HG03565 (cell line): Measurements from ENCODE around the gene ZNF182.
"Not testable (repeated sequence)": the region's sequence is repeated elsewhere in the genome, so short reads cannot be mapped to it uniquely, and the experiment has no call there.

ENCODE experiments used
- ATAC-seq: cut with Tn5 transposase; IDR thresholded peaks from one replicate; pipeline ENCODE4 v1.9.1; 2021; ENCODE audit warnings: mild to moderate bottlenecking, moderate library complexity; ENCODE audit not compliant: unreplicated experiment

ZNF182 gene

GRCh38 chrX:48002319-48002718, 1.5 kb downstream of the ZNF182 start:
- no peak for ATAC-seq

- ATAC-seq: no peak
These were observed 2.5 kb downstream of the ZNF182 start for GRCh38 chrX:48001260-48001659.

GRCh38 chrX:47992669-47993068, 11.1 kb downstream of the ZNF182 start:
- no peak for ATAC-seq

GRCh38 chrX:47992095-47992380, 11.8 kb downstream of the ZNF182 start:
- no peak for ATAC-seq

GRCh38 chrX:47991263-47992094, 12.3 kb downstream of the ZNF182 start:
- no peak for ATAC-seq

GRCh38 chrX:47976254-47977151, 27.3 kb downstream of the ZNF182 start:
- no peak for ATAC-seq

- ATAC-seq: no peak
These were observed 30.6 kb downstream of the ZNF182 start for GRCh38 chrX:47973235-47973634.

GRCh38 chrX:47965526-47965925, 38.3 kb downstream of the ZNF182 start:
- not testable (repeated sequence) for ATAC-seq

GRCh38 chrX:47961830-47962229, 42.0 kb downstream of the ZNF182 start:
- not testable (repeated sequence) for ATAC-seq

- no peak for ATAC-seq
These were observed 43.4 kb downstream of the ZNF182 start for GRCh38 chrX:47960406-47960805.

GRCh38 chrX:47958761-47959342, 44.9 kb downstream of the ZNF182 start:
- no peak for ATAC-seq

- ATAC-seq: not testable (repeated sequence)
These were observed 45.6 kb downstream of the ZNF182 start for GRCh38 chrX:47958206-47958605.

- ATAC-seq: no peak
These were observed 47.8 kb downstream of the ZNF182 start for GRCh38 chrX:47956016-47956415.

GRCh38 chrX:47955295-47955694, 48.5 kb downstream of the ZNF182 start:
- not testable (repeated sequence) for ATAC-seq

- no peak for ATAC-seq
These were observed 62.4 kb downstream of the ZNF182 start for GRCh38 chrX:47941423-47941822.

GRCh38 chrX:47940448-47940847, 63.3 kb downstream of the ZNF182 start:
- ATAC-seq: no peak

- ATAC-seq: no peak
These were observed 66.9 kb downstream of the ZNF182 start for GRCh38 chrX:47936940-47937317.

GRCh38 chrX:47936224-47936939, 67.4 kb downstream of the ZNF182 start:
- no peak for ATAC-seq

- ATAC-seq: no peak
These were observed 69.8 kb downstream of the ZNF182 start for GRCh38 chrX:47933946-47934345.

- not testable (repeated sequence) for ATAC-seq
These were observed 71.8 kb downstream of the ZNF182 start for GRCh38 chrX:47931970-47932369.

- no peak for ATAC-seq
These were observed 76.6 kb downstream of the ZNF182 start for GRCh38 chrX:47927212-47927611.
